Left ventricle myocardium inferior (tissue), 1 donor: ENCODE measurements around the gene CC2D2B. TPM values are rescaled to one million over a fixed set of nuclear protein-coding genes. Genes with fewer than 3 reads are reported as not detected.
A peak's percentile ranks its signal among the peaks of the same experiment; 100 is the strongest.

Source experiments
- DNase-seq: peaks from one replicate; pipeline ENCODE4 v3.0.0-alpha.2; 2020
- H3K27ac ChIP-seq: fragments of 200-600 bp; replicated peaks from 2 replicates; pipeline ENCODE4 v1.8.0; 2021
- H3K27me3 ChIP-seq: fragments of 200-600 bp; 2 replicates; pipeline ENCODE4 v1.8.0; 2021; ENCODE audit warnings: low read depth
- H3K36me3 ChIP-seq: fragments of 200-600 bp; 2 replicates; pipeline ENCODE4 v1.8.0; 2021
- H3K4me1 ChIP-seq: fragments of 200-600 bp; 2 replicates; pipeline ENCODE4 v1.8.0; 2021
- H3K4me3 ChIP-seq: fragments of 200-600 bp; 2 replicates; pipeline ENCODE4 v1.8.0; 2021; ENCODE audit warnings: mild to moderate bottlenecking, moderate library complexity
- H3K9me3 ChIP-seq: fragments of 200-600 bp; replicated peaks from 2 replicates; pipeline ENCODE4 v1.8.0; 2021
- intact Hi-C: fragments of 100-400 bp; cut with micrococcal nuclease; formaldehyde crosslinking; loops from one replicate; pipeline ENCODE4 v1.11.0; 2022
- long read RNA-seq: library from polyadenylated mRNA; unstranded; transcript quantifications from one replicate; pipeline ENCODE4 v2.0.0, GENCODE V29; 2021
- total RNA-seq: library from RNA; stranded (reverse); fragmentation: NEBNext Ultra II Directional; extraction: Animal tissue kit (Norgen Biotek cat#: 25700); gene quantifications from one replicate; pipeline ENCODE4 v1.2.1, GENCODE V29; 2021
- TF ChIP-seq, protein P1 (sequence below): fragments of 200-600 bp; IDR thresholded peaks from 2 replicates; pipeline ENCODE4 v1.8.0; 2021; ENCODE audit warnings: antibody characterized with exemption, mild to moderate bottlenecking, borderline replicate concordance
- donor health status: DM: no; HTN: yes; CAD: no; lungs with severe emphysema.

The CC2D2B gene, protein sequence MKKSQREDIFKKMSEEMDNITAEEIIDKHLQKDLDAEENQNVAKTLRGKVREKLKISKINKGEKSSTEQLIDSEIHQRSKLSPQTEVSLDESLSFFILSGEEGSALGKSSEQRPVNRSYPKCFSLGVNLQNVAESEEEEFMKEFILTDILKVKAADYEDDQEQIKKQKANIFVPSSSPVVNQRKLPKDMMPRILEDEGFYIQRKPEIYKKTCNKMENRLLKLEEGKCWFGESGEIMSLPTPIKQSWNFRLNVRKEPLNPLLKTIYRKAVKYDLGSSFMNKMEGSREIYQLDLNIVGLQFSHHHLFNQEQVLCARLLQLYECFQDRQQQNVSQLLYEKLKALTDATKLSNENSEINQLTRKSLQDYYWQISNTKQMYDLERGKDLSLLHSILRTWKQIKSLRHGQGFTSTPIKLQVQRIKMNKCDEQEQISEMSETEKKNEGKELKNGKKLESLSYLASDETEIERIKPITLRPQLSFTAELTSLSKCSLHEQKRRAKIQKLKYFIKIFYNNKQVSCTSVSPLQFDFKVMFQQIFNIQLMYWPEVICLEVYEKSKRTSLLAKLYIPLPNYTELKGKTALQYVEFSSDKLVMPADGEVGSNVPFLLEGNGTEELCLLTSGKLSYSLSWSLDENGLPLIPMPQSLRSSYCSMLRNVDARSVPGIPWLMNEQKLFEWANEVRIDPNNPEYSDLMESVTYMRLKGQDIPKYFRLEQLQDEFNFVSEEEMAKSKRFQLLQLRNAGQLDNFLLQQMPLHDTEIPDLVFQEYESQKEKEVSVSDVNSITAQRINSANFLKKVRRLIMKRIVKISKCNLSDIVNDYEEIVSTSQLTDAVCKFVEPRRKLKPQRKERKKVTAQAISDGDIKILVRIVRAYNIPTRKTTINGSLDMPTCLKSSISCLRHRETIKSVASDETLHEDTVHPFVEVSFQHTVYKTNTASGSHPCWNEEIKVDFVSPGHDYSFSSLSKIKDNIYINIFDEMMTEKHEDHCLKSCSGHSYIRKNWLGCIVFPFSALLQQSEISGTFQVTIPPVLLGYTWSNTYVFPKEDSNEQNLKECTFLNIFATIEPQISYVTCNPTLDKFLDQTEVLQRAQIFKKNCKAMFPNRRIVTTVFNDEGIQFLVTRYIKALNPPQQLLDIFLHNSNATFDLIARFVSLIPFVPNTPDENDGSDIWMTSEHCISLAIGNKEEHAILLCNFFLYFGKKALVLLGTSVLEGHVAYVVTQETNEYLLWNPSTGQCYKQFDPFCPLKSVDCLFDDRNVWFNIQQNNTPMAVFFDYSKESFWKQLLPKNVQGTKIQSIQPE (N-terminal part only)
- total RNA-seq, result 0.30 TPM
- long read RNA-seq, result 0 reads

DNA sequence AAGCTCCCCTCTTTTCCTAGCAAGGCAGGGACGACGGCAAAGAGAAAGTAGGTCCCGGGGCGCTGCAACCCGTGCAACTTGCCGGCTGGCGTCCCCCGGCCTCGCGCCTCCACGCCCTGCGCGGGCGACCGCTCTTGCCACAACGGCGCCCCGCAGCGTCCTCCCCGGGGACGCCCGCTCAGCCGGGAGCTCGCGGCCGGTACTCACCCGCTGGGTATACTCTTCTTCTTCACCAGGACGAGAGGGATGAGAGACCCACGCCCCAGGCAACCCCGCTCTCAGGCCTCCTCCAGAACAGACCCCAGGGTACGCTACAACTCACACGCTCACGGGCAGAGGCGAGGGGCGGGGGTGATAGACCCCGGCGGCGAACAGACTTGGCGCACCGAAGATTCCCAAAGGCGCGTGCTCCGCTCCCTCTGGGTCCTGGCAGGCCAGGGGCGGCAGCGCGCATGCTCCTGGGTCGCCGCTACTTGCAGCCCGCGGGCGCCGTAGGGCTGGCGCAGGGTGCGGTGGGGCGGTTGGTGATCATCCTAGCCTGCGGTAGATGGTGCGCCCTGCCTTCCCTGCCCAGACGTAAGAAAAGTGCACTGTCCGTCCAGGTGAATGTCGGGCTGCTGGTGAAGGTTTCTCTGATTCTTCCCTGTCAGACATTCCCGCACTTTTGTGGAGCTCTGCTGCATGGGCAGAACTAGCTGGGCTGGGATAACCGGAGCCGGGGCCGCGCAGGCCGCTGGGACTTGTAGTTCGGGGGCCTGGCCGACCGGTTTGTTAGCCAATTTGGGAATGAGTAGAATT lies at the start of gene CC2D2B:
Gene CC2D2B (plus strand): TSS at position 520 of the 798 bp plus-strand sequence. CDS start 3,349 bp downstream, outside the sequence.
- intact Hi-C loops, result no loop called here
- H3K27ac ChIP-seq, result peak within 1 kb of the TSS; percentile 83
- peak within 1 kb of the TSS; percentile 82 for H3K4me3 ChIP-seq
- H3K4me1 ChIP-seq, result peaks cover 17% of the 10 kb centered on the region
- peak; percentile 83 for DNase-seq
- H3K9me3 ChIP-seq, result no peaks in the 10 kb centered on the region
- H3K36me3 ChIP-seq, result peaks cover 10% of the 10 kb centered on the region
- no peaks in the 10 kb centered on the region for H3K27me3 ChIP-seq
- TF ChIP-seq, protein P1, sequence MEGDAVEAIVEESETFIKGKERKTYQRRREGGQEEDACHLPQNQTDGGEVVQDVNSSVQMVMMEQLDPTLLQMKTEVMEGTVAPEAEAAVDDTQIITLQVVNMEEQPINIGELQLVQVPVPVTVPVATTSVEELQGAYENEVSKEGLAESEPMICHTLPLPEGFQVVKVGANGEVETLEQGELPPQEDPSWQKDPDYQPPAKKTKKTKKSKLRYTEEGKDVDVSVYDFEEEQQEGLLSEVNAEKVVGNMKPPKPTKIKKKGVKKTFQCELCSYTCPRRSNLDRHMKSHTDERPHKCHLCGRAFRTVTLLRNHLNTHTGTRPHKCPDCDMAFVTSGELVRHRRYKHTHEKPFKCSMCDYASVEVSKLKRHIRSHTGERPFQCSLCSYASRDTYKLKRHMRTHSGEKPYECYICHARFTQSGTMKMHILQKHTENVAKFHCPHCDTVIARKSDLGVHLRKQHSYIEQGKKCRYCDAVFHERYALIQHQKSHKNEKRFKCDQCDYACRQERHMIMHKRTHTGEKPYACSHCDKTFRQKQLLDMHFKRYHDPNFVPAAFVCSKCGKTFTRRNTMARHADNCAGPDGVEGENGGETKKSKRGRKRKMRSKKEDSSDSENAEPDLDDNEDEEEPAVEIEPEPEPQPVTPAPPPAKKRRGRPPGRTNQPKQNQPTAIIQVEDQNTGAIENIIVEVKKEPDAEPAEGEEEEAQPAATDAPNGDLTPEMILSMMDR, result peak; percentile 4

DNA sequence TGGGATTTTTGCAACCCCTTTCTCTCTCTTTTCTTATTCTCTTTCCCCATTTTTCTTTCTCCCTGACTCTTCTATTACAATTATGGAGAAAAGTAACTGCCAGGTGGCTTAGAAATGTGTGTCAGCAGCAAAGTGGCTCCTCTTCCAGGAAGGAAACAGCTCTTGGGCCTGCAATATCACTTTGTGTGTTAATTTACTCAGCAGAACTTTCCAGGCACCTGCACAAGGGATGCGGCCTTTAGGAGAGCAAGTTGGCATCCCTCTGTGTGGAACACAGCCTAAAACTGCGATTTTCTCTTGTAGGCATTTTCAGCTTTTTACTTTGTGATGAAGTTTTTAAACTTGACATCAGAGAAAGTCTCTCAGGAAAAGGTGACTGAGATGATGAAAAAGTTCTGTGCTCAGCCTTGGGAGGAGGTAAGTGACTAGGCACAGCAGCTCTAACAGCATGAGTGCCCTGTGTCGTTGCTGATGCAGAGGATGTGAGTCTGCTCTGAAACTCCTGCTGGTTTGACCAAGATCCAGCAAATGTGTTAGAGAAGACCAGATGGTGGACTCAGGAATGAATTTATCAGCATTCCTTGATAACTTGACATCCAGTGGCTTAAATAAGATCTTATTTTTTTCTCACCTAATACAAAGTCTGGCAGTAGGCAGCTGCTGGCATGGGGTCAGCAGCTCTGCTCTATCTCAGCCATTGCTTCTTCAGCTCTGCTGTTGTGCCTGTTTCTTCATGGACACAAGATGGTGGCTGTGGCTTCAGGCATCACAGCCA lies 47.4 kb upstream of the CC2D2B start:
- no peaks in the 10 kb centered on the region for H3K4me1 ChIP-seq
- intact Hi-C loops, result no loop called here
- no peaks in the 10 kb centered on the region for H3K36me3 ChIP-seq
- TF ChIP-seq, protein P1, result no peak
- no peaks in the 10 kb centered on the region for H3K27me3 ChIP-seq
- DNase-seq, result no peak
- no peaks in the 10 kb centered on the region for H3K9me3 ChIP-seq
- no peak overlapping the region for H3K4me3 ChIP-seq
- no peak overlapping the region for H3K27ac ChIP-seq

GRCh38 chr10:95861386-95861785 lies 46.4 kb upstream of the CC2D2B start:
- no peak for DNase-seq
- Histone ChIP-seq H3K9me3 (no peaks in the 10 kb centered on the region), H3K27me3 (no peaks in the 10 kb centered on the region), H3K4me1 (no peaks in the 10 kb centered on the region), H3K27ac (no peak overlapping the region), H3K36me3 (no peaks in the 10 kb centered on the region), H3K4me3 (no peak overlapping the region)
- intact Hi-C loops, result no loop called here
- TF ChIP-seq, protein P1, result no peak

DNA sequence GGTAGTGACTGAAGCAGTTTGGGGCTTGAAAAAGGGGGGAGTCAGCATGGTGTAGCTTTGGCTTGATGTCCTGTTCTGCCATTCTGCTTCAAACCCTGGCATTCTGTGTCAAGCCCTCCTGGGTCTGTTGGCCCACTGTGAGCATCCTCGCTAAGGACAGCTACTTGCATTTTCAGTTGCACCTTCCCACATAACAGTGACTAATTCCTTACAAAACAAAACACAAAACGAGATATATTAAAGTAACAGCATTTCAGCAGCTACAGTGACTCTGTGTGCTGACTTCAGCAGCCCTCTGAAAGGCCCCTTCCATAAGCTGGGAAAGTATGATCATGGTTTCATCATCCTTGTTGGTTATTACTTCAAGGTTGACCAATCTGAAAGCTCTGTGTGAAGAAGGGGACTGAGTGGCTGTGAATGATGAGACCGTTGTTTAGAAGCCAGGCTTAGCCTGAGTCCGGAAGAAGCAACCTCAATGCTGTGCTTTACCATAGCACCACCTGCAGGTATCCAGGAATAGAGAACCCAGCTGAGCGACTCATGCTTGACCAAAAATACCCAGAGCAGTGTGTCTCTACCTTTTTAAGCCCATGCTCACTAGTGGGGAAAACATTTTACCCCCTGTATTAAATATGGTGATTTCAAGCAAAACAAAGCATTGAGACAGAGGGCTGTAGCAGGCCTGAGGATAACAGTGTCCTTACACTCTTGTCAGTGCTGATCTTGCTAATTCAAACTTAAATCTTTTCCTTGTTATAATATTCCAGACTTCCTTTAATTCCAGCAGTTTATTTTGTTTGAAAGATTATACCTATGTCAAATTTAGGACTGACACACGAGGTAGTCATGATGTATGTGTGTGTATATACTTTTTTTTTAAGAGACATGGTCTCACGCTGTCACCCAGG lies 42.6 kb upstream of the CC2D2B start:
- intact Hi-C loops, result no loop called here
- DNase-seq, result no peak

More for the DNA sequence above, 42.6 kb upstream of the CC2D2B start:
- no peaks in the 10 kb centered on the region for H3K27me3 ChIP-seq
- H3K27ac ChIP-seq, result no peak overlapping the region
- TF ChIP-seq, protein P1, result peak; percentile 72
- no peaks in the 10 kb centered on the region for H3K4me1 ChIP-seq
- H3K36me3 ChIP-seq, result peaks cover 14% of the 10 kb centered on the region
- H3K9me3 ChIP-seq, result no peaks in the 10 kb centered on the region
- no peak overlapping the region for H3K4me3 ChIP-seq
